ENCODE results near the gene STK17A. TPM values are rescaled to one million over a fixed set of nuclear protein-coding genes. Genes with fewer than 3 reads are reported as not detected.
"Not testable (repeated sequence)": the region's sequence is repeated elsewhere in the genome, so short reads cannot be mapped to it uniquely, and the experiment has no call there.

Gene STK17A
- total RNA-seq, 2 experiments from 2014 or later = 106 TPM

- DNase-seq (no peak), ATAC-seq (ENCODE audit: low read depth) (no peak)
- Mint-ChIP-seq H3K36me3 (no peaks in the 10 kb centered on the region), H3K4me3 (no peak overlapping the region), H3K27ac (no peak overlapping the region), H3K27me3 (peaks cover 12% of the 10 kb centered on the region), H3K9me3 (no peaks in the 10 kb centered on the region), H3K4me1 (peaks cover 19% of the 10 kb centered on the region)
- POLR2A ChIA-PET = no interaction called here
Measured at GRCh38 chr7:43576241-43576640, 6.7 kb upstream of the STK17A start.

GRCh38 chr7:43577485-43577951, 5.4 kb upstream of the STK17A start:
- H3K9me3 Mint-ChIP-seq = no peaks in the 10 kb centered on the region
- POLR2A ChIA-PET = no interaction called here
- peaks cover 20% of the 10 kb centered on the region for H3K4me1 Mint-ChIP-seq
- no peaks in the 10 kb centered on the region for H3K36me3 Mint-ChIP-seq
- H3K27ac Mint-ChIP-seq = peak overlapping the region; percentile 14
- peak; percentile 38 for ATAC-seq (ENCODE audit: low read depth)
- DNase-seq = no peak
- peaks cover 21% of the 10 kb centered on the region for H3K27me3 Mint-ChIP-seq
- H3K4me3 Mint-ChIP-seq = no peak overlapping the region

- Mint-ChIP-seq H3K36me3 (peaks cover 19% of the 10 kb centered on the region), H3K27me3 (peaks cover 22% of the 10 kb centered on the region), H3K4me1 (peaks cover 29% of the 10 kb centered on the region), H3K9me3 (no peaks in the 10 kb centered on the region), H3K27ac (peak overlapping the region; percentile 99), H3K4me3 (peak overlapping the region; percentile 99)
- POLR2A ChIA-PET = interaction anchor here (0.8 to 7.2 kb wide), 21 partner anchors 7 to 255 kb away, joined by 3 to 143 read pairs (median 8); partner anchors contain the start of genes BLVRA and COA1
- DNase-seq = peak; percentile 77
- peak; percentile 36 for ATAC-seq (ENCODE audit: low read depth)
Measured at GRCh38 chr7:43583424-43584194, 701 bp downstream of the STK17A start.

GRCh38 chr7:43584195-43584586, 1.3 kb downstream of the STK17A start:
- DNase-seq (peak; percentile 44), ATAC-seq (ENCODE audit: low read depth) (no peak)
- H3K4me3 Mint-ChIP-seq = peak overlapping the region; percentile 99
- H3K9me3 Mint-ChIP-seq = no peaks in the 10 kb centered on the region
- POLR2A ChIA-PET = interaction anchor here (1.1 to 7.2 kb wide), 7 partner anchors 11 to 145 kb away, joined by 3 to 143 read pairs (median 24); partner anchors contain the start of gene COA1
- peaks cover 22% of the 10 kb centered on the region for H3K36me3 Mint-ChIP-seq
- H3K27me3 Mint-ChIP-seq = peaks cover 22% of the 10 kb centered on the region
- H3K4me1 Mint-ChIP-seq = peaks cover 34% of the 10 kb centered on the region
- H3K27ac Mint-ChIP-seq = peak overlapping the region; percentile 99

- Mint-ChIP-seq H3K36me3 (peaks cover 25% of the 10 kb centered on the region), H3K27ac (peak overlapping the region; percentile 99), H3K27me3 (peaks cover 22% of the 10 kb centered on the region), H3K4me3 (peak overlapping the region; percentile 99), H3K4me1 (peaks cover 38% of the 10 kb centered on the region)
- POLR2A ChIA-PET = interaction anchor here (0.9 to 7.2 kb wide), 7 partner anchors 10 to 115 kb away, joined by 3 to 143 read pairs (median 7); no protein-coding TSS in a partner anchor
- DNase-seq; ATAC-seq (ENCODE audit: low read depth); H3K9me3 Mint-ChIP-seq: not testable (repeated sequence)
Measured at GRCh38 chr7:43584733-43585132, 1.8 kb downstream of the STK17A start.

- H3K4me3 Mint-ChIP-seq = peak overlapping the region; percentile 99
- H3K4me1 Mint-ChIP-seq = peaks cover 45% of the 10 kb centered on the region
- H3K27me3 Mint-ChIP-seq = peaks cover 15% of the 10 kb centered on the region
- H3K36me3 Mint-ChIP-seq = peaks cover 29% of the 10 kb centered on the region
- POLR2A ChIA-PET = interaction anchor here (0.9 to 7.2 kb wide), 6 partner anchors 35 to 114 kb away, joined by 3 to 143 read pairs (median 18); no protein-coding TSS in a partner anchor
- peak overlapping the region; percentile 99 for H3K27ac Mint-ChIP-seq
- ATAC-seq (ENCODE audit: low read depth) (no peak), DNase-seq (no peak)
- no peaks in the 10 kb centered on the region for H3K9me3 Mint-ChIP-seq
Measured at GRCh38 chr7:43585562-43585961, 2.7 kb downstream of the STK17A start.

- POLR2A ChIA-PET = interaction anchor here (0.9 to 7.2 kb wide), 8 partner anchors 25 to 113 kb away, joined by 3 to 143 read pairs (median 4); no protein-coding TSS in a partner anchor
- peaks cover 9% of the 10 kb centered on the region for H3K27me3 Mint-ChIP-seq
- H3K9me3 Mint-ChIP-seq = no peaks in the 10 kb centered on the region
- no peak for DNase-seq
- peaks cover 30% of the 10 kb centered on the region for H3K36me3 Mint-ChIP-seq
- H3K4me3 Mint-ChIP-seq = peak overlapping the region; percentile 99
- H3K4me1 Mint-ChIP-seq = peaks cover 51% of the 10 kb centered on the region
- ATAC-seq (ENCODE audit: low read depth) = no peak
- H3K27ac Mint-ChIP-seq = peak overlapping the region; percentile 99
Measured at GRCh38 chr7:43586251-43586900, 3.5 kb downstream of the STK17A start.

GRCh38 chr7:43588477-43589132, 5.7 kb downstream of the STK17A start:
- no peaks in the 10 kb centered on the region for H3K27me3 Mint-ChIP-seq
- H3K4me3 Mint-ChIP-seq = peak overlapping the region; percentile 66
- H3K9me3 Mint-ChIP-seq = no peaks in the 10 kb centered on the region
- ATAC-seq (ENCODE audit: low read depth) = no peak
- peak overlapping the region; percentile 70 for H3K27ac Mint-ChIP-seq
- H3K4me1 Mint-ChIP-seq = peaks cover 62% of the 10 kb centered on the region
- POLR2A ChIA-PET = interaction anchor here (1.3 to 7.2 kb wide), 2 partner anchors 25 to 62 kb away, joined by 4 to 127 read pairs; no protein-coding TSS in a partner anchor
- no peak for DNase-seq
- peaks cover 32% of the 10 kb centered on the region for H3K36me3 Mint-ChIP-seq

- no peak overlapping the region for H3K27ac Mint-ChIP-seq
- peak overlapping the region; percentile 66 for H3K4me3 Mint-ChIP-seq
- peaks cover 67% of the 10 kb centered on the region for H3K4me1 Mint-ChIP-seq
- no peak for ATAC-seq (ENCODE audit: low read depth)
- POLR2A ChIA-PET = no interaction called here
- peaks cover 27% of the 10 kb centered on the region for H3K36me3 Mint-ChIP-seq
- no peaks in the 10 kb centered on the region for H3K9me3 Mint-ChIP-seq
- H3K27me3 Mint-ChIP-seq = no peaks in the 10 kb centered on the region
- DNase-seq = no peak
Measured at GRCh38 chr7:43589133-43589478, 6.2 kb downstream of the STK17A start.

GRCh38 chr7:43589728-43590127, 6.8 kb downstream of the STK17A start:
- peaks cover 24% of the 10 kb centered on the region for H3K36me3 Mint-ChIP-seq
- POLR2A ChIA-PET = no interaction called here
- H3K27me3 Mint-ChIP-seq = no peaks in the 10 kb centered on the region
- peak overlapping the region; percentile 63 for H3K4me3 Mint-ChIP-seq
- H3K9me3 Mint-ChIP-seq = no peaks in the 10 kb centered on the region
- DNase-seq (no peak), ATAC-seq (ENCODE audit: low read depth) (no peak)
- H3K4me1 Mint-ChIP-seq = peaks cover 73% of the 10 kb centered on the region
- H3K27ac Mint-ChIP-seq = peak overlapping the region; percentile 47

GRCh38 chr7:43590862-43591557, 8.1 kb downstream of the STK17A start:
- Mint-ChIP-seq H3K9me3 (no peaks in the 10 kb centered on the region), H3K36me3 (peaks cover 24% of the 10 kb centered on the region), H3K27me3 (no peaks in the 10 kb centered on the region), H3K4me3 (peak overlapping the region; percentile 72), H3K27ac (peak overlapping the region; percentile 83), H3K4me1 (peaks cover 77% of the 10 kb centered on the region)
- DNase-seq (no peak), ATAC-seq (ENCODE audit: low read depth) (peak; percentile 46)
- POLR2A ChIA-PET = interaction anchor here (0.7 to 1.7 kb wide), 3 partner anchors 8 to 109 kb away, joined by 3 to 8 read pairs (median 4); partner anchors contain the start of gene STK17A

GRCh38 chr7:43591558-43592180, 8.8 kb downstream of the STK17A start:
- DNase-seq (no peak), ATAC-seq (ENCODE audit: low read depth) (no peak)
- Mint-ChIP-seq H3K4me1 (peaks cover 75% of the 10 kb centered on the region), H3K9me3 (no peaks in the 10 kb centered on the region), H3K36me3 (peaks cover 22% of the 10 kb centered on the region), H3K27ac (peak overlapping the region; percentile 83), H3K4me3 (peak overlapping the region; percentile 72), H3K27me3 (no peaks in the 10 kb centered on the region)
- POLR2A ChIA-PET = interaction anchor here (0.6 to 1.7 kb wide), 3 partner anchors 9 to 108 kb away, joined by 3 to 8 read pairs (median 4); partner anchors contain the start of gene STK17A
